Measurements from ENCODE around the gene RDH13.

DNA sequence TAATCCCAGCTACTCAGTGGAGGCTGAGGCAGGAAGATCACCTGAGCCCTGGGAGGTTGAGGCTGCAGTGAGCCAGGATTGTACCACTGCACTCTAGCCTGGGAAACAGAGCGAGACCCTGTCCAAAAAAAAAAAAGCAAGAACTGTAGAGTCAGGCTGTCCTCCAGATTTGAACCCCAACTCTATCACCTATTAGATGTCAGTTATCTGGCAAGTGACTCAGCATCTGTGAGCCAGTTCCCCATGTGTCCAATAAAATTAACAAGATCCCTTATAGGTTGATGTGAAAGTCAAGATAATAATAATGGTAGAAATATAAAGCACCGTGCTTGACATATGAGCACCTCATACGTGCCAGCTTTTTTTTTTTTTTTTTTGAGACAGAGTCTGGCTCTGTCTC lies 46.9 kb downstream of the RDH13 start:
- TF ChIP-seq CTCF (IDR thresholded peaks at IDR 0.05) (no peak), POLR2AphosphoS5 (IDR thresholded peaks at IDR 0.05) (no peak), EP300 (IDR thresholded peaks at IDR 0.05) (no peak)
